ENCODE measurements around the gene GLS2. TPM values are rescaled to one million over a fixed set of nuclear protein-coding genes. Genes with fewer than 3 reads are reported as not detected.
"Not testable (repeated sequence)": the region's sequence is repeated elsewhere in the genome, so short reads cannot be mapped to it uniquely, and the experiment has no call there.

The GLS2 gene
- 1 to 10 TPM; 1.2 to 3.0 (median 2.1) TPM for polyA plus RNA-seq (ENCODE audit: insufficient read length in 4 of 4)

DNA sequence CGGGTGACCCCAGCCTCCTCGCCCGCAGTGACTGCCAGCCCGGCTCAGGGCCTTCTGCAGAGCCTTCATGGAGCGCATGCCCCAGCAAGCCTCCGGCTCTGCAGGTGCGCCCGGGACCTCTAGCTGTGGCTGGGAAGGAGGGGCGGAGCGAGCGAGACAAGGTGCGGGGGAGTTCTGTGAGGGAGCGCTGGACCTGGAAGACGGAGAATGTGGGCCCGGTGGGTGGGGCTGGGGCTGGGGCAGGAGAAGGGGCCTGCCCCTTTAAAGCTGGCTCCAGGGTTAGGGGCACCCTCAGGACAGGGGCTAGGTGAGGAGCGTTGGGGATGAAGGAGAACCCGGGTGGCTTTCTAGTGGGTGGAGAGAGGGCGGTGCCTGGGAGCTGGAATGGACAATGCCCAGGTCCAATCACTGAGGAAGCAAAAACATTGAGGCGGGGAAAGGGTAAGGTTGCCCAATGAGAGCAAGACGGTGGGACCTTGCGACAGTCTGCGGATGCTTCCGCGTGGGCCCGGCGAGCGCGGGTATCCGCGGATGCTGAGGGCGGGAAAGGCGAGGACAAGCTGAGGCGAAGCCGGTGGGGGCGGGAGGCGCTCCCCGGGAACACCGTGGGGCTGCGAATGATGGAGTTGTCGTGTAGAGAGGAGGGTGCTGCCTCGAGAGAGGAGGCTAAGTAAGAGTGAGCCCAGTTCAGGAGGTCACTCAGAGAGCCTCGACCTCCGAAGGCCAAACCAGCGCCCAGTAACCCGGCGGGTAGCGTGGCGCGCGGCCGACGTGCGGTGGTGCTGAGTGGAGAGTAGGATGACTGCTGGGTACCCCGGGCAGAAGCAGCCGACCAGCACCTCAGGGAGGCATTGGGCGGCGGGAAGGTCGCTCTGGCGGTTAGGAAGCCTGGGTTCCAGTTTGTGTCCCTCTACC, at the start of gene GLS2:
Gene GLS2 (minus strand): TSS at position 121 of the 915 bp plus-strand sequence. CDS start 43 bp downstream, at position 78.
- DNase-seq (ENCODE audit: low read depth in 4 of 4, low spot score in 2 of 4): peak; percentile 55 to 73 (median 59)

DNA sequence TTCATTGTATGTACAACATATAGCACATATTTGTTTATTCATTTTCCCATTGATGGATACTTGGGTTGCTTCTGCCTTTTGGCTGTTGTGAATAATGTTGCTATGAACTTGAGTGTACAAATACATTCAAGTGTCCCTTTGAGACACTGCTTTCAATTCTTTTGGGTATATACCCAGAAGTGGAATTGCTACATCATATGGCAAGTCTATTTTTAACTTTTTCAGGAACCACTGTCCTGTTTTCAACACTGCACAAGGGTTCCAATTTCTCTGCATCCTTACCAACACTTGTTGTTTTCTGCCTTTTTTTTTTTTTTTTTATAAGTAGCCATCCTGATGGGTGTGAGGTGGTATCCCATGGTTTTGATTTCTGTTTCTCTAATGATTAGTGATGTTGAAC, 49.6 kb upstream of the GLS2 start:
- no peak for DNase-seq (ENCODE audit: low read depth in 4 of 4, low spot score in 2 of 4)

DNA sequence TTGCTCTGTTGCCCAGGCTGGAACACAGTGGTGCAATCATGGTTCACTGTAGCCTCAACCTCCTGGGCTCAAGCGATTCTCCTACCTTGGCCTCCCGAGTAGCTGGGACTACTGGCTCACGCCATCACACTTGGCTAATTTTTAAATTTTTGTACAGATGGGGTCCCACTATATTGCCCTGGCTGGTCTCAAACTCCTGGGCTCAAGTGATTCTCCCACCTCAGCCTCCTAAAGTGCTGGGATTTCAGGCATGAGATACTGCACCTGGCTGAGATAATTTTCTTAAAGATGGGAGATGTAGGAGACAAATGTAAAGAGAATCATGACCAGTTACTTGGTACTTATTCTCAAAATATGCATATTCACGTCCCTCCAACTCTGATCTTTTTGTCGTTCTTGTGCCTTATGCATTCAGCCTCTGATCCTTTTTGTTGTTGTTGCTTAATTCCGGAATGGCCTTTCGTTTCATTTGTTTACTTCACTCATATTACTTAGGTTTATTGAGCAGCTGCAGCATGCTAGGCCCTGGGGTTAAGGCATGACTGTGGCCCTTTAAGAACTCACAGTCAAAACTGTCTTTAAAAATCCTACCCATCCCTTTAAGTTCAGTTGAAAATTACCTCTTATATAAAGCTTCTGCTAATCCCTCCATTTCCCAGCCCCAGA, 42.6 kb upstream of the GLS2 start:
- DNase-seq (ENCODE audit: low read depth in 4 of 4, low spot score in 2 of 4): no peak

DNA sequence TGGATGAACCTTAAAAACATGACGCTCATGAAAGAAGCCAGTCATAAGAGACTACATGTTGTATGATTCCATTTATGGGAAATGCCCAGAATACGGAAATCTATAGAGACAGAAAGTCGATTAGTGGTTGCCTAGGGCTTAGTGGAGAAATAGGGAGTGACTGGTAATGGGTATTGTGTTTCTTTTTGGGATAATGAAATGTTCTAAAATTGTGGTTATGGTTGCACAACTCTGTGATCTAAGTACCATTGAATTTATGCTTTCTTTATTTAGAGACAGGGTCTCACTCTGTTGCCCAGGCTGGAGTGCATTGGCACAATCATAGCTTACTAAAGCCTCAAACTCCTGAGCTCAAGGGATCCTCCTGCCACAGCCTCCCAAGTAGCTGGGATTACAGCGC, 41.7 kb upstream of the GLS2 start:
- DNase-seq (ENCODE audit: low read depth in 4 of 4, low spot score in 2 of 4): no peak

DNA sequence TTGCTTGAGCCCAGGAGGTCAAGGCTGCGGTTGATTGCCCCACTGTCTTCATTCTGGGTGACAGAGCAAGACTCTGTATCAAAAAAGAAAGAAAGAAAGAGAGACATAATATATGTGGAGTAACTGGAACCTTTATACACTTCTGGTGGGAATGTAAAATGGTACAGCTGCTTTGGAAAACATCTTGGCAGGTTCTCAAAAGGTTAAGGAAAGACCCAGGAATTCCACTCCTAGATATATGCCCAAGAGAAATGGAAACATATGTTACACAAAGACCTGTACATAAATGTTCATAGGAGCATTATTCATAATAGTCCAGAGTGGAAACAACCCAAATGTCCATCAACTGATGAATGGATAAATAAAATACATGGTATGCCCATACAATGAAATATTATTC, 40.9 kb upstream of the GLS2 start:
- DNase-seq (ENCODE audit: low read depth in 4 of 4, low spot score in 2 of 4): no peak

DNA sequence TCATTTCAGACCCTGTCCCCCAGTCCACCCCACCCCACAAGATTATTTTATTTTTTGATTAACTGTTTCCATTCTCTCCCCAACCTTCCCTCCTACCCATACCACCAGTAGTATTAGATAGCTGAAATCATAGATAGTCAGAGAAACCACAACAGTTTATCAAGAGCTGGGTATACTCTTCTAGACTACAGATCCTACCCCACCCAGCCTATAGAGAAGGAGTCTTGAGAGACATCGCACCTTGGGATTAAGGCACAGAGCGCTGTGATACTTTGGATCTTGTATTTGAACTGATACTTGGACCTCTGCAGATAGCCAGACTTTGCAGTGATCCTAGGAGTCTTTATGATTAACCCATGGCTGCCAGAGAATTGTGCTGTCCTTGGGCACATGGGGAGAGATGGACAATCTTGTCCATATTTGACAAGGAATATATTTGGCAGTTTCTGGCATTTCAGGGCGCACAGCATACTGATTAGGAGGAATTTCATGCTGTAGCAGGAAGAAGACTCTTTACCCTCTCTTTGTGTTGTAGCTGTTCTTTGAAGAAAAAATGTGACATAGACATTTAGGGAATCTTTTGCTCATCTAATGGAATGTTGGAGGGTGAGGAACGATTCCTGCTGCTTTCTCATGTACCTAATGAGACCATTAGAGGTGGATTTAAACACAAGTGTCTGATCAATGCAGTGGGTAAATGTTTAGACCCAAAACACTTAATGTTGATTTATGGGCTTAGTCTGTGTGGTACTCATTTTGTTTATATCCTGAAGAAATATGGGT, 34.6 kb upstream of the GLS2 start:
- DNase-seq (ENCODE audit: low read depth in 4 of 4, low spot score in 2 of 4): no peak

DNA sequence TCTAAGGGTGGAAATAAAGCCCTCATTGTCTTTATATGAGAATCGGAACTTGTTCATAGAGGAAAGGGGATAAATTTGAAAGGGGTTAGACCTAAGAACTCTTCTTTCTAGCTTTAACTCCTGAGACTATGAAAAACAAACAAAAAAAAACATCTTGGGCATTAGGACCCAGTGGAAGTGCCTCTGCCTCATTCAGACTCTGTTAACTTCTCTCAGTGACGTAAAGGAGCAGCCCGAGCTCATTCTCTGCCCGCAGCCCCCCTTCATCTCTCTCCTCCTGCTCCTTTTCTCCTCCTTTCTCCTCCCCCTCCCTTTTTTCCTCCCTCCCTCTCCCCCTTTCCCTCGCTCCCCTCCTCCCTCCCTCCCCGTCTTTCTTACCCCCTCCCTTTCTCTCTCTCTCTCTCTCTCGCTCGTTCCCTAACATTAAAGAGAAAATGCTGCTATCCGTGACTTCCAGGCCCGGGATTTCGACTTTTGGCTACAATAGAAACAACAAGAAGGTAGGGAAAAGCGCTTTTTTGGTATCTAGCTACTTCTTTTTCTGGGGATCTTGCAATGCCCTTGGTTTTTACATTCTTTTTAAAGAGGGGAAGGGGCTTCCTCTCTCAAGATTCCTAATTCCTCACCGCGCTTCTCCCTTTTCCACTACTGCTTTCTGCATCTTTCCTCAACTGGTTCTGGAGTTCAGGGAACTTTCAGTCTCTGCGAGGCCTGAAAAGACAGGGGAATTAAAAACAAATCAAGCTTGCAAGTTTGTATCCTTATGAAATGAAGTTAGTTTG, 33.8 kb upstream of the GLS2 start, which contains the start of gene RBMS2:
Gene RBMS2 (plus strand): TSS at position 231 of the 782 bp plus-strand sequence. CDS start 204 bp downstream, at position 435.
- DNase-seq (ENCODE audit: low read depth in 4 of 4, low spot score in 2 of 4): peak; percentile 73 to 84 (median 81)

DNA sequence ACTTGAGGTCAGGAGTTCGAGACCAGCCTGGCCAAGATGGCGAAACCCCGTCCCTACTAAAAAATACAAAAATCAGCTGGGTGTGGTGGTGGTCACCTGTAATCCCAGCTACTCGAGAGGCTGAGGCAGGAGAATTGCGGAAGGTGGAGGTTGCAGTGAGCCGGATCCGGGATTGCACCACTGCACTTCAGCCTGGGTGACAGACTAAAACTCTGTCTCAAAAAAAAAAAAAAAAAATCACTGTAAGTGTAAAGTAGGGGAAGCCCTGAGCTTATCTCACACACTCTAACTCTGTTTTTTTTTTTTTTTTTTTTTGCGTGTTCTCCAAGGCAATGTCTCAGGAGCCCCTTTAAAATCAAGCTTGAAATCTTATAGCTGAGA, 33.2 kb upstream of the GLS2 start:
- DNase-seq (ENCODE audit: low read depth in 4 of 4, low spot score in 2 of 4): no peak

DNA sequence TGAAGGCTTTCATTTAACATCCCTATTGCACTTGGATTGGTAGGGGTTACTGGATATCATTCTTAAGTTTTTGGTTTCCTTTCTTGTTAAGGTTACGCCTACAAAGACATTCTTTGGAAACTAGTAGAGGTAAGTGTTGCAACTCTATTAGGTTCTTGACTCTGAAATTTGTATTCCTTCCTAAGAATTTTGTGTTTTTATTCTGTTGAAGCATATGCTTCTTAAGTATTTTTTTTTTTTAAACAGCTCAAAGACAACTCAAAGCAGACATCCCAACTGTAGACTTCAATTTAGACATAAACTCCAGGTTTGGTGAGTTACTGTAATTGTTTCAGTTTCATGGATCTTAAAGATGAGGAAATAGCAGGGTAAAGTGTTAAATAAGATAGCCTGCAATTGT, 32.5 kb upstream of the GLS2 start:
- DNase-seq (ENCODE audit: low read depth in 4 of 4, low spot score in 2 of 4): no peak

DNA sequence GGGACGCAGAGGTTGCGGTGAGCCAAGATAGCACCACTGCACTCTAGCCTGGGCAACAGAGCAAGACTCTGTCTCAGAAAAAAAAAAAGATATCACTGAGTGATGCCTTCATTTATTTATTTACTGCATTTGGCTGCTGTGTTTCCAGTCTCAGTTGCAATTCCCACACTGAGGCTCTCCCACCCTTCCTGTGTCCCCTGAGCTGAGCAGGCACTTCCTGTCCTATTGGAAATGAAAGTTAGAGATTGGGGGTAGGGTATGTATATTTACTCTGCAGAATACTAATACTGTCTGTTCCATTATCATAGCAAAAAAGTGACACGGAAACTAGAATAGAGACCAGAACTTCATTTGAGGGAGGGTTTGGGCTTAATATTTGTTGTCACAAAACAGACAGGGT, 32.1 kb upstream of the GLS2 start:
- no peak for DNase-seq (ENCODE audit: low read depth in 4 of 4, low spot score in 2 of 4)

DNA sequence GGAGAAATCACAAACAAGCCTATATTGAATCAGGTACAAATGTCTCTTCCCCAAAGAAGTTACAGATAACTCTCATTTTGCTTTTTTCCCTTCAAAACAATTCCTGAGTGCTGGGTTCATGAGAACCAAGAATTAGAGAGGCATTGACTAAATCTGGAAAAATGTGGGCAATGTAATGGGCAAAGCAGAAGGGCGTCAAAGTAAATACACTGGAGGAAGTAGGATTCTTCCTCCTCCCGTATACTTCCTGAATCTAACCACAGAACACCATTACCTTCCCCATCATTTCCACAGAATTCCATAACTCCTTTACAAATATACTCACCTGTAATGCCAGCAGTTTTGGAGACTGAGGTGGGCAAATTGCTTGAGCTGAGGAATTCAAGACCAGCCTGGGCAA, 30.6 kb upstream of the GLS2 start:
- no peak for DNase-seq (ENCODE audit: low read depth in 4 of 4, low spot score in 2 of 4)

DNA sequence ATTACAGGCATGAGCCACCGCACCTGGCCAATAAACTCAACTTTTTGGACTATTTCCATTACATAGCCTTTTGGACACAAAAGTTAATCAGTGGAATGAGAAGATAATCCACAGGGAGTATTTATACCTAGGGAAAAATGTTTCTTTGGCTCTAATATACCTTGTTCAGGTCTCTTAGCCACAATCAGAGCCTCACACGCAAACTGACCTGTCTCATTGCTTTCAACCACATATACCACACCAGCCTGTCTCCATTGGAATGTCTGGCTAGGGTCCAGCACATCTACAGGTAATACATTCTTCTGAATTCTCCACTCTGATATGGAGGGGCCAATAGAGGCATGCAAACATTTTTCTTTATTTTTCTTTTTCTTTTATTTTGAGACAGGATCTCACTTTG, 29.9 kb upstream of the GLS2 start:
- no peak for DNase-seq (ENCODE audit: low read depth in 4 of 4, low spot score in 2 of 4)

DNA sequence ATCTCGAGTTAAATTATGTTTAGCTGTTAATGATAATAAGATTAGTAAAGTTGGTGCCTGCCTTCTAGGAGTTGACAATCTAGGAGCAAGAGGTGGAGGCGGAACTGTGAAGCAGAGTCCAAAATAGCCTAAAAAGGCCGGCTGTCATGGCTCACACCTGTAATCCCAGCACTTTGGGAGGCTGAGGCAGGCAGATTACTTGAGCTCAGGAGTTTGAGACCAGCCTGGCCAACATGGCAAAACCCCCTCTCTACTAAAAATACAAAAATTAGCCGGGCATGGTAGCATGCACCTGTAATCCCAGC, 26.0 kb upstream of the GLS2 start:
- not testable (repeated sequence) for DNase-seq (ENCODE audit: low read depth in 4 of 4, low spot score in 2 of 4)

DNA sequence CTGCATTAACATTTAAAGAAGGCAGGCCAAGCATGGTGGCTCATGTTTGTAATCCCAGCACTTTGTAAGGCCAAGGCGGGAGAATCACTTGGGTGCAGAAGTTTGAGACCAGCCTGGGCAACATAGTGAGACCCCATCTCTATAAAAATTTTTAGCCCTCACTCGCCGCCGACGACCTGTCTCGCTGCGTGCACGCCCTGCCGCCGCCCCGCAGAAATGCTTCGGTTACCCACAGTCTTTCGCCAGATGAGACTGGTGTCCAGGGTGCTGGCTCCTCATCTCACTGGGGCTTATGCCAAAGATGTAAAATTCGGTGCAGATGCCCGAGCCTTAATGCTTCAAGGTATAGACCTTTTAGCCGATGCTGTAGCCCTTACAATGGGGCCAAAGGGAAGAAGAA, 22.8 kb upstream of the GLS2 start:
- DNase-seq (ENCODE audit: low read depth in 4 of 4, low spot score in 2 of 4): no peak

DNA sequence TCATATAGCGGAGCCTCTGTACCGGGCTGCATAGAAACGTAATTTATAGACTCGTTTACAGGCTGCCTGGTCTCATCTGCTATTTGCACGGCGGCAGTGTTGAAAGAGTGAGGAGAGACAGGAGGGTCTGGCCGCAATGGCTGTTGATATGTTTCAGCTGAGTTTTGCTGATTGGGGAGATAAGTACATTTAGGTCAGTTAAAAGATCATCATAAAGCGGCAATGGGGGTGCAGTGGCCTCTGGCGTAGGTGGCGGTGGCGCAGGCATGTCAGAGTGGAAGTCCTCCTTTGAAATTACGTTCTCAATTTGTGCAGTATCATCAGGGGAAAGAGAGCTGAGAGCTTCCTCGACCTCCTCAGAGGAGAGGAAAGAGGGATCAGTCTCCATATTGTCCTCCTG, 11.9 kb upstream of the GLS2 start:
- DNase-seq (ENCODE audit: low read depth in 4 of 4, low spot score in 2 of 4): not testable (repeated sequence)

DNA sequence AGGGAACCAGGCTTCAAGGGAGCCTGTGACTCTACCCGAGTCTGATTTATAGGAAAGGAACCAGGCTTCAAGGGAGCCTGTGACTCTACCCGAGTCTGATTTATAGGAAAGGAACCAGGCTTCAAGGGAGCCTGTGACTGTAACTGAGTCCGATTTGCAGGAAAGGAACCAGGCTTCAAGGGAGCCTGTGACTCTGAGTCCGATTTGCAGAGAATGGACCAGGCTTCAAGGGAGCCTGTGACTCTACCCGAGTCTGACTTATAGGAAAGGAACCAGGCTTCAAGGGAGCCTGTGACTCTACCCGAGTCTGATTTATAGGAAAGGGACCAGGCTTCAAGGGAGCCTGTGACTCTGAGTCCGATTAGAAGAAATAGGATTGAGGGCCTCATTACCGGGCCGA, 11.5 kb upstream of the GLS2 start:
- DNase-seq (ENCODE audit: low read depth in 4 of 4, low spot score in 2 of 4): not testable (repeated sequence)

DNA sequence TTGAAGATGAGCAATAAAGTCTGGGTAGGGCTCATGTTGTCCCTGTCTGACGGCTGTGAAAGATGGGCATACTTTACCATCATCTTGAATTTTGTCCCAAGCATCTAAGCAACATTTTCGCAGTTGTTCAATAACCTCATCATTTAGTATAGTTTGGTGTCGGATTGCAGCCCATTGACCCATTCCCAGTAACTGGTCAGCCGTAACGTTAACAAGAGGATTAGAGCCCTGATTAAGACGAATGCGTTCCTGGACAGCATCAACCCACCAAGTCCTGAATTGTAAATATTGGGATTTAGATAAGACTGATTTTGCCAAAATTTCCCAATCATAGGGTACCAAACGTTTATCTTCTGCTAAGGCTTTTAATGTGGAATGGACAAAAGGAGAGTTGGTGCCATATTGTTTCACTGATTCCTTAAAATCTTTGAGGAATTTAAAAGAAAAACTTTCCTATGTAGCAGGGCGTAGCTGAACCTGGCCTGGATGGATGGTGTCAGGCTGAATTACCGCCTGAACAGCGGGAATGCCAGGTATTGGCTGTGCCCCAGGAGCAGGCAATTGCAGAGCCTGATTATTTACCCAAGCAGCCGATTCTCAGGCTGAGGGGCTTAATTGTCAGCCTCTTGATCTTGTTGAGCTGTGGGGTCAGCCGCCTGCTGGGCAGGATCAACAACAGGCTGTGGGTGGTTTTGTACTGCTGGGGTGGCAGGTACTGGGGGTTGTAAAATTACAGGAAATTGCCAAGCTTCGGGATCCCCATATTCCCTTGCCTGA, 10.4 kb upstream of the GLS2 start:
- not testable (repeated sequence) for DNase-seq (ENCODE audit: low read depth in 4 of 4, low spot score in 2 of 4)

DNA sequence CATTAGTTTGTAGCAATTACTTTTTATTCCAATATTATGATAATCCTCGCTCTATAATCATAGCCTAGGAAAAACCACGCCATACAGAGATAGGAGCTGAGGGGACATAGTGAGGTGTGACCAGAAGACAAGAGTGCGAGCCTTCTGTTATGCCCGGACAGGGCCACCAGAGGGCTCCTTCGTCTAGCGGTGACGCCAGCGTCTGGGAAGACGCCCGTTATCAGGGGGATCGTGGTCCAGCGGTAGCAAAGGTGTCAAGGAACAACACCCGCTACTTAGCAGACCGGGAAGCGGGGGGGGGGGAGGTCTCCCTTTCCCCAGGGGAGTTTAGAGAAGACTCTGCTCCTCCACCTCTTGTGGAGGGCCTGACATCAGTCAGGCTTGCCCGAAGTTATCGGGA, 8.7 kb upstream of the GLS2 start:
- DNase-seq (ENCODE audit: low read depth in 4 of 4, low spot score in 2 of 4): not testable (repeated sequence)

DNA sequence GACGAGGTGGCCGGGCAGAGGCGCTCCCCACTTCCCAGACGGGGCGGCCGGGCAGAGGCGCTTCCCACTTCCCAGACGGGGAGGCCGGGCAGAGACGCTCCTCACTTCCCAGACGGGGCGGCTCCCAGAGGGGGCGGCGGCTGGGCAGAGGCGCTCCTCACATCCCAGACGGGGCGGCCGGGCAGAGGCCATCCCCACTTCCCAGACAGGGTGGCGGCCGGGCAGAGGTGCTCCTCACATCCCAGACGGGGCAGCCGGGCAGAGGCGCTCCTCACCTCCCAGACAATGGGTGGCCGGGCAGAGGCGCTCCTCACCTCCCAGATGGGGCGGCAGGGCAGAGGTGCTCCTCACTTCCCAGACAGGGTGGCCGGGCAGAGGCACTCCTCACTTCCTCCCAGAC, 6.5 kb upstream of the GLS2 start:
- DNase-seq (ENCODE audit: low read depth in 4 of 4, low spot score in 2 of 4): not testable (repeated sequence)

DNA sequence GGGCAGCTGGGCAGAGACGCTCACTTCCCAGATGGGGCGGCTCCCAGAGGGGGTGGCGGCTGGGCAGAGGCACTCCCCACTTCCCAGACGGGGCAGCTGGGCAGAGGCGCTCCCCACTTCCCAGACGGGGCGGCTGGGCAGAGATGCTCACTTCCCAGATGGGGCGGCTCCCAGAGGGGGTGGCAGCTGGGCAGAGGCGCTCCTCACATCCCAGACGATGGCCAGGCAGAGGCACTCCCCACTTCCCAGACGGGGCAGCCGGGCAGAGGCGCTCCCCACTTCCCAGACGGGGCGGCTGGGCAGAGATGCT, 6.1 kb upstream of the GLS2 start:
- not testable (repeated sequence) for DNase-seq (ENCODE audit: low read depth in 4 of 4, low spot score in 2 of 4)
